ENCODE results near the gene BFSP2. TPM values are rescaled to one million over a fixed set of nuclear protein-coding genes. Genes with fewer than 3 reads are reported as not detected.

BFSP2 gene
- total RNA-seq, 2 experiments from 2014 or later: not detected

GRCh38 chr3:133384331-133385027, 15.4 kb upstream of the BFSP2 start:
- Mint-ChIP-seq H3K36me3 (ENCODE audit: low read depth) (no peaks in the 10 kb centered on the region), H3K4me1 (ENCODE audit: low read depth) (no peaks in the 10 kb centered on the region), H3K9me3 (no peaks in the 10 kb centered on the region), H3K4me3 (no peak overlapping the region), H3K27me3 (ENCODE audit: low read depth) (no peaks in the 10 kb centered on the region), H3K27ac (no peak overlapping the region)
- intact Hi-C loops (cut with micrococcal nuclease): loop anchor here (1.0 to 5.0 kb wide), 4 partner anchors 38 to 1032 kb away; no protein-coding TSS in a partner anchor
- peak; percentile 65 for DNase-seq
- CTCF ChIA-PET: interaction anchor here (1.0 to 3.6 kb wide), 3 partner anchors 13 to 659 kb away, joined by 3 to 19 read pairs (median 4); no protein-coding TSS in a partner anchor

GRCh38 chr3:133386876-133387275, 13.0 kb upstream of the BFSP2 start:
- no peaks in the 10 kb centered on the region for H3K36me3 Mint-ChIP-seq (ENCODE audit: low read depth)
- no peaks in the 10 kb centered on the region for H3K4me1 Mint-ChIP-seq (ENCODE audit: low read depth)
- no peaks in the 10 kb centered on the region for H3K9me3 Mint-ChIP-seq
- intact Hi-C loops (cut with micrococcal nuclease): loop anchor here (5.0 kb wide), 1 partner anchor 35 kb away; no protein-coding TSS in a partner anchor
- no peaks in the 10 kb centered on the region for H3K27me3 Mint-ChIP-seq (ENCODE audit: low read depth)
- CTCF ChIA-PET: no interaction called here
- DNase-seq: no peak
- no peak overlapping the region for H3K4me3 Mint-ChIP-seq
- no peak overlapping the region for H3K27ac Mint-ChIP-seq

GRCh38 chr3:133387341-133387740, 12.5 kb upstream of the BFSP2 start:
- CTCF ChIA-PET: no interaction called here
- no peaks in the 10 kb centered on the region for H3K9me3 Mint-ChIP-seq
- no peaks in the 10 kb centered on the region for H3K36me3 Mint-ChIP-seq (ENCODE audit: low read depth)
- H3K27ac Mint-ChIP-seq: no peak overlapping the region
- no peaks in the 10 kb centered on the region for H3K27me3 Mint-ChIP-seq (ENCODE audit: low read depth)
- no peaks in the 10 kb centered on the region for H3K4me1 Mint-ChIP-seq (ENCODE audit: low read depth)
- H3K4me3 Mint-ChIP-seq: no peak overlapping the region
- DNase-seq: no peak
- intact Hi-C loops (cut with micrococcal nuclease): loop anchor here (5.0 kb wide), 1 partner anchor 35 kb away; no protein-coding TSS in a partner anchor

GRCh38 chr3:133388696-133389395, 11.0 kb upstream of the BFSP2 start:
- no peak overlapping the region for H3K4me3 Mint-ChIP-seq
- H3K27me3 Mint-ChIP-seq (ENCODE audit: low read depth): no peaks in the 10 kb centered on the region
- H3K9me3 Mint-ChIP-seq: no peaks in the 10 kb centered on the region
- CTCF ChIA-PET: interaction anchor here (1.1 kb wide), 1 partner anchor 8 kb away, joined by 4 read pairs; no protein-coding TSS in a partner anchor
- no peaks in the 10 kb centered on the region for H3K4me1 Mint-ChIP-seq (ENCODE audit: low read depth)
- H3K27ac Mint-ChIP-seq: no peak overlapping the region
- no peak for DNase-seq
- intact Hi-C loops (cut with micrococcal nuclease): loop anchor here (5.0 kb wide), 1 partner anchor 33 kb away; no protein-coding TSS in a partner anchor
- no peaks in the 10 kb centered on the region for H3K36me3 Mint-ChIP-seq (ENCODE audit: low read depth)

- no peak overlapping the region for H3K4me3 Mint-ChIP-seq
- peaks cover 4% of the 10 kb centered on the region for H3K4me1 Mint-ChIP-seq (ENCODE audit: low read depth)
- H3K9me3 Mint-ChIP-seq: peaks cover 2% of the 10 kb centered on the region
- no peak for DNase-seq
- H3K36me3 Mint-ChIP-seq (ENCODE audit: low read depth): no peaks in the 10 kb centered on the region
- H3K27ac Mint-ChIP-seq: no peak overlapping the region
- intact Hi-C loops (cut with micrococcal nuclease): no loop called here
- CTCF ChIA-PET: interaction anchor here (1.1 to 1.4 kb wide), 2 partner anchors 22 to 664 kb away, joined by 3 read pairs; no protein-coding TSS in a partner anchor
- no peaks in the 10 kb centered on the region for H3K27me3 Mint-ChIP-seq (ENCODE audit: low read depth)
Measured at GRCh38 chr3:133390715-133391114, 9.1 kb upstream of the BFSP2 start.

GRCh38 chr3:133393204-133393603, 6.7 kb upstream of the BFSP2 start:
- CTCF ChIA-PET: no interaction called here
- intact Hi-C loops (cut with micrococcal nuclease): no loop called here
- Mint-ChIP-seq H3K27me3 (ENCODE audit: low read depth) (no peaks in the 10 kb centered on the region), H3K4me1 (ENCODE audit: low read depth) (peaks cover 4% of the 10 kb centered on the region), H3K9me3 (peaks cover 2% of the 10 kb centered on the region), H3K27ac (no peak overlapping the region), H3K4me3 (no peak overlapping the region), H3K36me3 (ENCODE audit: low read depth) (no peaks in the 10 kb centered on the region)
- no peak for DNase-seq

GRCh38 chr3:133393691-133394474, 6.0 kb upstream of the BFSP2 start:
- Mint-ChIP-seq H3K27me3 (ENCODE audit: low read depth) (no peaks in the 10 kb centered on the region), H3K36me3 (ENCODE audit: low read depth) (no peaks in the 10 kb centered on the region), H3K4me3 (no peak overlapping the region), H3K4me1 (ENCODE audit: low read depth) (peaks cover 4% of the 10 kb centered on the region), H3K27ac (no peak overlapping the region), H3K9me3 (peaks cover 2% of the 10 kb centered on the region)
- intact Hi-C loops (cut with micrococcal nuclease): no loop called here
- DNase-seq: no peak
- CTCF ChIA-PET: interaction anchor here (1.0 kb wide), 1 partner anchor 63 kb away, joined by 3 read pairs; no protein-coding TSS in a partner anchor

GRCh38 chr3:133394561-133395311, 5.1 kb upstream of the BFSP2 start:
- peaks cover 2% of the 10 kb centered on the region for H3K9me3 Mint-ChIP-seq
- no peak overlapping the region for H3K4me3 Mint-ChIP-seq
- intact Hi-C loops (cut with micrococcal nuclease): no loop called here
- H3K4me1 Mint-ChIP-seq (ENCODE audit: low read depth): peaks cover 4% of the 10 kb centered on the region
- no peak overlapping the region for H3K27ac Mint-ChIP-seq
- no peak for DNase-seq
- CTCF ChIA-PET: interaction anchor here (1.0 kb wide), 1 partner anchor 62 kb away, joined by 3 read pairs; no protein-coding TSS in a partner anchor
- no peaks in the 10 kb centered on the region for H3K27me3 Mint-ChIP-seq (ENCODE audit: low read depth)
- no peaks in the 10 kb centered on the region for H3K36me3 Mint-ChIP-seq (ENCODE audit: low read depth)

GRCh38 chr3:133396906-133397305, 3.0 kb upstream of the BFSP2 start:
- Mint-ChIP-seq H3K9me3 (peaks cover 2% of the 10 kb centered on the region), H3K27me3 (ENCODE audit: low read depth) (no peaks in the 10 kb centered on the region), H3K4me1 (ENCODE audit: low read depth) (peaks cover 4% of the 10 kb centered on the region), H3K4me3 (no peak overlapping the region), H3K36me3 (ENCODE audit: low read depth) (no peaks in the 10 kb centered on the region), H3K27ac (no peak overlapping the region)
- intact Hi-C loops (cut with micrococcal nuclease): no loop called here
- no peak for DNase-seq
- CTCF ChIA-PET: interaction anchor here (0.6 to 0.9 kb wide), 2 partner anchors 8 to 71 kb away, joined by 3 read pairs; no protein-coding TSS in a partner anchor

- CTCF ChIA-PET: interaction anchor here (0.8 kb wide), 1 partner anchor 354 kb away, joined by 3 read pairs; no protein-coding TSS in a partner anchor
- DNase-seq: no peak
- intact Hi-C loops (cut with micrococcal nuclease): no loop called here
- Mint-ChIP-seq H3K36me3 (ENCODE audit: low read depth) (no peaks in the 10 kb centered on the region), H3K27ac (no peak overlapping the region), H3K4me1 (ENCODE audit: low read depth) (no peaks in the 10 kb centered on the region), H3K4me3 (no peak overlapping the region), H3K9me3 (no peaks in the 10 kb centered on the region), H3K27me3 (ENCODE audit: low read depth) (no peaks in the 10 kb centered on the region)
Measured at GRCh38 chr3:133401374-133402135, 1.7 kb downstream of the BFSP2 start.

GRCh38 chr3:133404920-133405319, 5.1 kb downstream of the BFSP2 start:
- H3K27me3 Mint-ChIP-seq (ENCODE audit: low read depth): no peaks in the 10 kb centered on the region
- H3K9me3 Mint-ChIP-seq: no peaks in the 10 kb centered on the region
- no peaks in the 10 kb centered on the region for H3K36me3 Mint-ChIP-seq (ENCODE audit: low read depth)
- H3K4me3 Mint-ChIP-seq: no peak overlapping the region
- no peak for DNase-seq
- intact Hi-C loops (cut with micrococcal nuclease): no loop called here
- no peaks in the 10 kb centered on the region for H3K4me1 Mint-ChIP-seq (ENCODE audit: low read depth)
- no peak overlapping the region for H3K27ac Mint-ChIP-seq
- CTCF ChIA-PET: interaction anchor here (1.1 kb wide), 1 partner anchor 8 kb away, joined by 3 read pairs; no protein-coding TSS in a partner anchor

Data from activated naive CD4-positive, alpha-beta T cell treated with anti-CD3 and anti-CD28 coated beads for 36 hours (primary cell).